Activated CD8-positive, alpha-beta memory T cell treated with anti-CD3 and anti-CD28 coated beads for 36 hours (primary cell): ENCODE results near the gene ACIN1. TPM values are rescaled to one million over a fixed set of nuclear protein-coding genes. Genes with fewer than 3 reads are reported as not detected.

Experiments
- CTCF ChIA-PET: fragments of 350-600 bp; sonication (Branson Sonifier 250); formaldehyde crosslinking; loops from one replicate; lab custom pipeline; 2021; ENCODE audit warnings: antibody characterized with exemption; lab: Charles Lee
- POLR2A ChIA-PET: fragments of 350-600 bp; sonication (Branson Sonifier 250); formaldehyde crosslinking; loops from one replicate; lab custom pipeline; 2021; ENCODE audit warnings: antibody characterized with exemption; lab: Charles Lee
- total RNA-seq, 2 experiments: library from RNA; stranded (reverse); gene quantifications; one replicate each; pipeline ENCODE4 v1.2.3, GENCODE V29; 2021

Gene ACIN1
- total RNA-seq, 2 experiments from 2014 or later, result 190 to 191 TPM

- ChIA-PET CTCF (interaction anchor here (0.8 to 3.4 kb wide), 12 partner anchors 10 to 285 kb away, joined by 3 to 18 read pairs (median 6); partner anchors contain the start of gene CDH24), POLR2A (interaction anchor here (0.6 to 1.8 kb wide), 11 partner anchors 10 to 226 kb away, joined by 3 to 11 read pairs (median 5); partner anchors contain the start of genes HAUS4 and PABPN1)
Measured at GRCh38 chr14:23095196-23096108, 516 bp upstream of the ACIN1 start, which contains the start of gene C14orf119. Gene C14orf119, plus strand, starts transcription at chr14:23095505. Its CDS starts 2,154 bp downstream, at chr14:23097659.

GRCh38 chr14:23093991-23094665, 808 bp downstream of the ACIN1 start:
- ChIA-PET POLR2A (interaction anchor here (0.6 to 1.8 kb wide), 9 partner anchors 9 to 227 kb away, joined by 3 to 11 read pairs (median 5); partner anchors contain the start of genes HAUS4 and PABPN1), CTCF (interaction anchor here (0.8 to 3.4 kb wide), 12 partner anchors 9 to 207 kb away, joined by 3 to 18 read pairs (median 5); partner anchors contain the start of gene CDH24)

- CTCF ChIA-PET, result interaction anchor here (3.4 kb wide), 1 partner anchor 17 kb away, joined by 18 read pairs; no protein-coding TSS in a partner anchor
- POLR2A ChIA-PET, result interaction anchor here (0.6 kb wide), 1 partner anchor 31 kb away, joined by 3 read pairs; no protein-coding TSS in a partner anchor
Measured at GRCh38 chr14:23093526-23093925, 1.4 kb downstream of the ACIN1 start.

- POLR2A ChIA-PET, result interaction anchor here (0.8 kb wide), 1 partner anchor 208 kb away, joined by 3 read pairs; no protein-coding TSS in a partner anchor
- CTCF ChIA-PET, result interaction anchor here (1.5 to 2.6 kb wide), 2 partner anchors 10 to 25 kb away, joined by 5 to 12 read pairs; no protein-coding TSS in a partner anchor
Measured at GRCh38 chr14:23093104-23093503, 1.8 kb downstream of the ACIN1 start.

GRCh38 chr14:23091294-23092225, 3.4 kb downstream of the ACIN1 start:
- CTCF ChIA-PET, result interaction anchor here (0.7 to 3.7 kb wide), 7 partner anchors 9 to 254 kb away, joined by 3 to 22 read pairs (median 5); no protein-coding TSS in a partner anchor
- POLR2A ChIA-PET, result interaction anchor here (0.6 to 1.2 kb wide), 4 partner anchors 17 to 140 kb away, joined by 3 to 11 read pairs (median 5); no protein-coding TSS in a partner anchor

GRCh38 chr14:23090254-23090636, 4.7 kb downstream of the ACIN1 start:
- POLR2A ChIA-PET, result no interaction called here
- CTCF ChIA-PET, result interaction anchor here (0.5 to 3.7 kb wide), 5 partner anchors 13 to 1276 kb away, joined by 4 to 22 read pairs (median 6); no protein-coding TSS in a partner anchor

- POLR2A ChIA-PET, result no interaction called here
Measured at GRCh38 chr14:23089498-23090253, 5.3 kb downstream of the ACIN1 start.

GRCh38 chr14:23086565-23086964, 8.4 kb downstream of the ACIN1 start:
- CTCF ChIA-PET, result interaction anchor here (0.9 to 2.5 kb wide), 2 partner anchors 9 to 13 kb away, joined by 3 to 8 read pairs; no protein-coding TSS in a partner anchor
- POLR2A ChIA-PET, result no interaction called here

More at GRCh38 chr14:23089498-23090253, 5.3 kb downstream of the ACIN1 start:
- CTCF ChIA-PET, result interaction anchor here (0.5 to 3.7 kb wide), 5 partner anchors 13 to 1276 kb away, joined by 4 to 22 read pairs (median 6); no protein-coding TSS in a partner anchor

- CTCF ChIA-PET, result interaction anchor here (1.0 to 2.5 kb wide), 3 partner anchors 8 to 17 kb away, joined by 3 to 8 read pairs (median 4); partner anchors contain the start of gene ACIN1
- POLR2A ChIA-PET, result interaction anchor here (1.1 to 2.2 kb wide), 2 partner anchors 9 to 10 kb away, joined by 4 to 11 read pairs; partner anchors contain the start of genes ACIN1 and C14orf119
Measured at GRCh38 chr14:23085458-23085857, 9.5 kb downstream of the ACIN1 start.

GRCh38 chr14:23080474-23080873, 14.5 kb downstream of the ACIN1 start:
- ChIA-PET CTCF (interaction anchor here (1.8 to 2.5 kb wide), 2 partner anchors 12 to 15 kb away, joined by 6 to 10 read pairs; partner anchors contain the start of genes ACIN1 and C14orf119), POLR2A (interaction anchor here (0.5 kb wide), 1 partner anchor 162 kb away, joined by 3 read pairs; the partner anchor contains the start of gene RBM23)

GRCh38 chr14:23079716-23080115, 15.2 kb downstream of the ACIN1 start:
- CTCF ChIA-PET, result interaction anchor here (1.8 to 2.5 kb wide), 2 partner anchors 11 to 16 kb away, joined by 6 to 10 read pairs; partner anchors contain the start of genes ACIN1 and C14orf119
- POLR2A ChIA-PET, result no interaction called here

- ChIA-PET CTCF (interaction anchor here (2.5 to 3.0 kb wide), 2 partner anchors 10 to 31 kb away, joined by 14 to 22 read pairs; no protein-coding TSS in a partner anchor), POLR2A (no interaction called here)
Measured at GRCh38 chr14:23078692-23079116, 16.2 kb downstream of the ACIN1 start.

GRCh38 chr14:23077962-23078361, 17.0 kb downstream of the ACIN1 start:
- POLR2A ChIA-PET, result no interaction called here
- CTCF ChIA-PET, result interaction anchor here (1.2 to 4.1 kb wide), 8 partner anchors 8 to 244 kb away, joined by 4 to 22 read pairs (median 11); partner anchors contain the start of genes ACIN1 and C14orf119

GRCh38 chr14:23076785-23077408, 18.0 kb downstream of the ACIN1 start:
- CTCF ChIA-PET, result interaction anchor here (0.5 to 4.1 kb wide), 19 partner anchors 8 to 245 kb away, joined by 3 to 22 read pairs (median 4); partner anchors contain the start of genes ACIN1 and C14orf119
- POLR2A ChIA-PET, result no interaction called here

- ChIA-PET POLR2A (interaction anchor here (0.6 kb wide), 1 partner anchor 17 kb away, joined by 11 read pairs; no protein-coding TSS in a partner anchor), CTCF (interaction anchor here (0.8 to 4.1 kb wide), 5 partner anchors 13 to 88 kb away, joined by 3 to 18 read pairs (median 5); partner anchors contain the start of genes ACIN1 and C14orf119)
Measured at GRCh38 chr14:23074906-23075305, 20.0 kb downstream of the ACIN1 start.
